Activated CD4-positive, alpha-beta T cell treated with anti-CD3 and anti-CD28 coated beads, Interleukin-2, amount 50 U/mL, for 24 hours (primary cell): ENCODE data around the gene HOXD3.

Source experiments
- DNase-seq, 2 donors: peaks; one replicate each; pipeline ENCODE4 v3.0.0-alpha.2; 2020; ENCODE audit warnings: low read depth in 1 of 2, low spot score in 1 of 2

HOXD3 gene

GRCh38 chr2:176175709-176176607 lies 18.9 kb downstream of the HOXD3 start:
- DNase-seq: no peak

DNA sequence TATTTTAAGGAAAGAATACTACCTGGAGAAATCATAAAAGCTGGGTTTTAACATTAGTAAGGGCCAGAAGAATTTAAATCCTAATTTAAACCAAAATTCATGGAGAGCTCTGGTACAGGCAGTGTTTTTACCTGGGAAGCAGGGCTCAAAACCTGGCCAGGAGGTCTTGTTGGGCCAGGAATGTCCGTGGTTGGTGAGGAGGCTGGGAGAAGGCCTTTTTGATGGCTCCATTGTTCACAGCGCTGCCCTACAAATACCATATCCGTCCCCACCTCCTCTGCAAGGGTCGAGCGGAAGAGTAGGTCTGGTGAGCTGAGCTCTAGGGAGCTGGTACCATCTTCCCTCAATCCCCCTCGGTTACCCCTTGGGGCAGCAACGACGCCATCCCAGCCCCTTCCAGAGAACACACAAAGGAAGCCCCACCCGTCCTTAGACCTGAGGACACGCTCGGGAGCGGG lies 20.5 kb downstream of the HOXD3 start:
- no peak for DNase-seq

DNA sequence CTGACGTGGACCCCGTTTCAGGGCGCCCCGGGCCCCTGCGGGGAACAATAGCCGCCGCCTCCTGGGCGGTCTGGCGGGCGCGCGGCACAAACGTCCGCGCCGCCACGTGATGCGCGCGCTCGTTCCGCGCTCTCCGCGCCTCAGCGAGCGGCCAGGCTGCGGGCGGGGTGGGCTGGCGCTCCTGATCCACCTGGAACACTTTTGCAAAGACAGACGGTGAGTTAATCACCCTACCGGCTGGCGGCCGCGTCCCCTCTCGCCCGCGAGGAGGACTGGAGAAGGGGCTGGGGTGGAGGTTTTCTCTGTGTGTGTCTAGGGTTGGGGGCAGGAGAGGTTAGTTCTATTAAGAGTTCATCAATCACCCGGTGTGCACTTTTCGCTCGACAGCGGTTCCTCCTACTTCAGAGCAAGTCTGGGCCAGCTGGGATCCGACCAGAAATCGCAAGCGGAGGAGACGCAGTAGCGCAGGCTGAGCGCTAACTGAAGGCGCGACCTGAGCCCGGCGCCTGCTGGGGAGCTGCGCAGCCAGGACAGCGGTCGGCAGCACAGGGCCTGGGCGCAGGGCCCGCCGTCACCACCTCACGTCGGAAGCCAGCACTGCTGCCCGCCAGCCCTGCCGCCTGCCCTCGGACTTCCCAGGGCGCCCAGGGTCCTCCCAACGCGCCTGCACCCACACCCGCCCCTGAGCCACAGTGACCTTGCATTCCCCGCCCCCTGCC lies 21.1 kb downstream of the HOXD3 start:
- no peak for DNase-seq

- DNase-seq: no peak
These were observed 21.7 kb downstream of the HOXD3 start for GRCh38 chr2:176178757-176179295.

- no peak for DNase-seq
These were observed 24.4 kb downstream of the HOXD3 start for GRCh38 chr2:176181551-176181950.

DNA sequence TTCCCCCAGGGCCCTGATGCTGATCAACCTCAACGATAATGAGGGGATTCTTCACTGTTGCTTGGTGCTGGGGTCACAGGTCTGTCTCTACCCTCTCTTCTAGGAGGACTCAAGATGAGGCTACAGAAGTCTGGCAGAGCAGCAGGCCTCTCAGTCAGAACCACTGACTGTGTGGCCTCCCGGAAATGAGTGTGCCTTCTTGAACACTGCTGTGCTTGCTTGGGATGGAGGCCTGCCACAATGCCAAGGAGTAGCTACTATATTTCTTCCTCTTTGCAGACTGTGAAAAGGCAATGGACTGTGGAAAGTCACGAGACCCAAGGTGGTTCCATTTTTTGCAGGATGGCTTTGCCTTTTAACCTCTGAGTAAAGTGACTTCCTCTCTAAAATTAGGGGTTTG lies 25.6 kb downstream of the HOXD3 start:
- DNase-seq: no peak

- DNase-seq: no peak
These were observed 27.6 kb downstream of the HOXD3 start for GRCh38 chr2:176184749-176185148.

GRCh38 chr2:176186024-176186423 lies 28.9 kb downstream of the HOXD3 start:
- DNase-seq: no peak

GRCh38 chr2:176187200-176187898 lies 30.2 kb downstream of the HOXD3 start:
- DNase-seq: no peak

GRCh38 chr2:176187899-176188773 lies 31.0 kb downstream of the HOXD3 start, which contains the start of gene HOXD1:
HOXD1 (plus strand) TSS chr2:176188668; CDS start chr2:176188802, 134 bp downstream.
- DNase-seq: no peak

GRCh38 chr2:176188774-176189680 lies 31.9 kb downstream of the HOXD3 start:
- DNase-seq: no peak

GRCh38 chr2:176189681-176190641 lies 32.9 kb downstream of the HOXD3 start:
- DNase-seq: no peak

- no peak for DNase-seq
These were observed 35.2 kb downstream of the HOXD3 start for GRCh38 chr2:176192351-176192750.

- no peak for DNase-seq
These were observed 35.9 kb downstream of the HOXD3 start for GRCh38 chr2:176193048-176193447.

- DNase-seq: no peak
These were observed 42.8 kb downstream of the HOXD3 start for GRCh38 chr2:176199902-176200301.

DNA sequence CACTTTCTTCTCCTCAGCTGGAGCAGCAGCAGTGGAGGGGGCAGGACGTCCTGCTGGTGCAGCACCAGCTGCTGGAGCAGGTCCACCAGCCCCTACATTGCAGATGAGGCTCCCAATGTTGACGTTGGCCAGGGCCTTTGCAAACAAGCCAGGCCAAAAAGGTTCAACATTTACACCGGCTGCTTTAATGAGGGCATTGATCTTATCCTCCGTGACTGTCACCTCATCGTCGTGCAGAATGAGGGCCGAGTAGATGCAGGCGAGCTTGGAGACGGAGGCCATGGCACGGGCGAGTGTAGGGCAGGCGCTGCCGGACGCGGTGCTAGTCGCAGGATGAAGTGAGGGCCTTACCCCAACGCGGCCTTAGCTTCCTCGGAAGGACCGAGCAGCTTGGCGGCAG lies 43.9 kb downstream of the HOXD3 start:
- DNase-seq: no peak

- no peak for DNase-seq
These were observed 45.4 kb downstream of the HOXD3 start for GRCh38 chr2:176202491-176202890.

GRCh38 chr2:176205126-176205525 lies 48.0 kb downstream of the HOXD3 start:
- DNase-seq: no peak
